ENCODE measurements around the gene KCNK5.

KCNK5 gene

GRCh38 chr6:39214846-39215639 lies 14.2 kb downstream of the KCNK5 start:
- DNase-seq, result no peak

- DNase-seq, result no peak
Observed at GRCh38 chr6:39214120-39214813, 15.0 kb downstream of the KCNK5 start.

- no peak for DNase-seq
Observed at GRCh38 chr6:39213195-39213920, 15.9 kb downstream of the KCNK5 start.

GRCh38 chr6:39211183-39211582 lies 18.1 kb downstream of the KCNK5 start:
- DNase-seq, result no peak

GRCh38 chr6:39210450-39210849 lies 18.8 kb downstream of the KCNK5 start:
- DNase-seq, result no peak

- DNase-seq, result no peak
Observed at GRCh38 chr6:39209911-39210310, 19.4 kb downstream of the KCNK5 start.

GRCh38 chr6:39209360-39209811 lies 19.9 kb downstream of the KCNK5 start:
- DNase-seq, result no peak

- DNase-seq, result no peak
Observed at GRCh38 chr6:39208223-39208739, 21.0 kb downstream of the KCNK5 start.

- DNase-seq, result peak; percentile 37
Observed at GRCh38 chr6:39207416-39208222, 21.7 kb downstream of the KCNK5 start.

GRCh38 chr6:39206250-39206721 lies 23.0 kb downstream of the KCNK5 start:
- no peak for DNase-seq

GRCh38 chr6:39204646-39205244 lies 24.5 kb downstream of the KCNK5 start:
- DNase-seq, result no peak

GRCh38 chr6:39204160-39204495 lies 25.1 kb downstream of the KCNK5 start:
- DNase-seq, result no peak

- no peak for DNase-seq
Observed at GRCh38 chr6:39203436-39204159, 25.7 kb downstream of the KCNK5 start.

GRCh38 chr6:39202166-39202565 lies 27.1 kb downstream of the KCNK5 start:
- DNase-seq, result no peak

- peak; percentile 82 for DNase-seq
Observed at GRCh38 chr6:39200498-39201020, 28.7 kb downstream of the KCNK5 start.

- no peak for DNase-seq
Observed at GRCh38 chr6:39199976-39200375, 29.3 kb downstream of the KCNK5 start.

GRCh38 chr6:39199231-39199940 lies 29.9 kb downstream of the KCNK5 start:
- no peak for DNase-seq

GRCh38 chr6:39198528-39198927 lies 30.7 kb downstream of the KCNK5 start:
- no peak for DNase-seq

- DNase-seq, result no peak
Observed at GRCh38 chr6:39197922-39198500, 31.3 kb downstream of the KCNK5 start.

GRCh38 chr6:39197521-39197920 lies 31.8 kb downstream of the KCNK5 start:
- DNase-seq, result no peak

All from DMS53 (cell line).